Stimulated activated CD4-positive, alpha-beta T cell treated with anti-CD3 and anti-CD28 coated beads, Interleukin-4, amount 100 ng/mL, for 24 hours (primary cell): ENCODE measurements around the gene OPRM1.

ENCODE experiments used
- DNase-seq: peaks from one replicate; pipeline ENCODE4 v3.0.0-alpha.2; 2020

OPRM1 gene

GRCh38 chr6:154086510-154086909, 47.5 kb downstream of the OPRM1 start:
- DNase-seq: no peak

DNA sequence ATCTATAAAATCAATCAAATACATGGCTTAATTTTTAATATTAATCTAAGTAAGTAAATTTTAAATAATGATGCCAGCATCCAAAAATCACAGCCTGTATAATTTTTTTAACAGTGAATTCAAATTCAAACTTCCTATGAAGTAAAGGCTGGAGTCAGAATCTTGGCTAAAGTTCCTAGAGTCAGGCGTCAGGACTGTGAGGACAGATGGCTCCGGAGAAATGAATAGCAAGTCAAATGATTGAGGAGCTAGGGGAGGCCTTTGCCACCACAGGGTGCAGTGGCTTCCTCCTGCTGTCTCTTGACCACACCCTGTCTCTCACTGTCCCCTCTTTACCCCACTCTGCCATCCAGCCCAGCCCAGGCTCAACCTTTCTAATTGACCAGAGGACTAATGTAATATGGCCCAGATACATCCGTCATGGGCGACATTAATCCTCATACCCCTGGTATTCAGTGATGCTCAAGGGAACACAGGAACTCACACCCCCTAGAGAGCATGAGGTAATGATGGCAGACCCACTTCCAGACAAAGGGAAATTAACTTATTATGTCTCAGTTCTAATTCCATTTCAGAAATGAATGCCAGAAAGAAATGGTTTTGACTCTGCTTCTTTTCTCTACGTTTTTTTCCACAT, 53.4 kb downstream of the OPRM1 start:
- no peak for DNase-seq

- DNase-seq: no peak
These were observed 54.4 kb downstream of the OPRM1 start for GRCh38 chr6:154093231-154094044.

GRCh38 chr6:154095571-154095970, 56.5 kb downstream of the OPRM1 start:
- no peak for DNase-seq

- DNase-seq: no peak
These were observed 57.3 kb downstream of the OPRM1 start for GRCh38 chr6:154096316-154096715.

DNA sequence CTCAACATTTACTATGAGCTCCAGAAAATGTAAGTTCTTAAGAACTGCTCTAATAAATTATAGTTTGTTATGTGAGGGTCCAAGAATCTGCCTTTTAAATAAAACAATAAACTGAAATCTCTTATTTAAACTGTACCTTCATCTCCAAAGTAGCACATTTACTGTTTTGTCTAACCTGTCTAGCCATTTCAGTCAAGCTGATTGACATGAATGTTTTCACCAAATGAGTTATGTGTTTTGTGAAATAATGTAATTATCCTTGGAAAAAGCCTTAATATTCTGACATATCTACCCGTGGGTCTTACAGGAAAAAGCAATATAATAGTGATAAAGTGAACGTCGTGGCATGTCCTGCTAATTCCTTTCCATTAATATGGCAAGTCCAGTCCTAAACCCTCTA, 57.8 kb downstream of the OPRM1 start:
- no peak for DNase-seq

- no peak for DNase-seq
These were observed 60.2 kb downstream of the OPRM1 start for GRCh38 chr6:154099211-154099610.

DNA sequence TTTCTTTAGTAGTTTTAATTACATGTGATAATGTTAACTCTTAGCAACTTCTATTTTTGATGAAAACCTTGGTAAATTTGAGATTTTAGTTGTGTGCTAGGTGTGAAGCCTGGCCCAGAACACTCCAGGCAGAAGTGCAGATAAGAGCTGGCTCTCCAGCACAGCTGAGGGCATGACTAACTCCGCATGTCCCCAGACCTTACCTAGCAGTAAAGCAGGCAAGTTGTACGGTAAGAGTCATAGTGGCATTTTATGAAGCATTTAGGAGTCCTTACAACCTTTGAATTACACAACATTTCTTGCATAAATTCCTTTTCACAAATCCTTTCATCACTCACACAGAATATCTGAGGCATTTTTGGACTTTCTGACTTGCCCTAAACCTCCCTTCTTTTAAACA, 67.2 kb downstream of the OPRM1 start:
- DNase-seq: no peak

GRCh38 chr6:154111025-154111424, 72.0 kb downstream of the OPRM1 start:
- no peak for DNase-seq

DNA sequence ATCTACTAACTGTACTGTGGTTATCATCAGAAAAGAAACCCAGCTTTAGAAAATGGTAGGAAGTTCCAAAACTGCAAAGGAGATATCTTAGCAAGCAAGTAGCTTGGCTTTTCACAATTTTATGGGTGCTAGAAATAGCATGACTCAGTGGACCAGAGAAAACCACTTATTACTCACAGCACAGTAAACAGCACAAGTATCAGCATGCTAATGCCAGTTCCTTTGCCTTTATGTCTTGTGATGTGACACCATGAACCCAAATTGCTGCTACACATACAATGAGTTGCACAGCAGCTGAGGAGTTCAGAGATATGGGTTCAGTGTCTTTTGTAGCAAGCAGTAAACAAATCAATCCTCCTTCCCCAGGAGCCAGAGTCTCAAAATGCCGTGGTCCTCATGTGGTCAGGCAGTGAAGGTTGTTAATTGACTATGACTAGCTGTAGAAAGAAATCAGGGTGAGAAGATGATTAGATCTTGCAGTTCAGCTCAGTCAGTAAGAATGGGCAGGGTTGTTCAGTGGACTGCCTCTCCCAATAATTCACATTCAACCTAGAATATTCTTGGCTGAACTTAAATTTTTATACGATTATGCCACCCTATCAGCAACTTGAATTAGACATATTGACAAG, 73.3 kb downstream of the OPRM1 start:
- DNase-seq: no peak

DNA sequence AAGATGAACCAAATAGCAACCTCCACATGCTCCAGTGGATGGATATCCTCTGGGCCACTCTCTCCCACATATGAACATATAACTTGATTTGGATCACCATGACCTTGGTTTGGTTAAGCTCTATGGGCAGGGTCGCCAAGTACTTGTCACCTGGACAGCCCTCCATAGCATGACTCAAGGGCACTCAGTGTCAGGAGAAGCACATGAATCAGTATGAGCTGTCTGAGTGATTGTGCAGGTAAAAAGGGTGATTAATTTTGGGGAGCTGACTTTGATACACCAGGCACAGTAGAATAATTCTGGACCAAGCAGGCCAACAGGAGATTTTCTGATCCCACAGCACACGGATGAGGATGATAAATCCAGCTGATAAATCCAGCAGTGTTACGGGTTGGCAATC, 74.4 kb downstream of the OPRM1 start:
- no peak for DNase-seq

- DNase-seq: no peak
These were observed 78.4 kb downstream of the OPRM1 start for GRCh38 chr6:154117485-154117884.

- DNase-seq: no peak
These were observed 83.3 kb downstream of the OPRM1 start for GRCh38 chr6:154122195-154122925.

DNA sequence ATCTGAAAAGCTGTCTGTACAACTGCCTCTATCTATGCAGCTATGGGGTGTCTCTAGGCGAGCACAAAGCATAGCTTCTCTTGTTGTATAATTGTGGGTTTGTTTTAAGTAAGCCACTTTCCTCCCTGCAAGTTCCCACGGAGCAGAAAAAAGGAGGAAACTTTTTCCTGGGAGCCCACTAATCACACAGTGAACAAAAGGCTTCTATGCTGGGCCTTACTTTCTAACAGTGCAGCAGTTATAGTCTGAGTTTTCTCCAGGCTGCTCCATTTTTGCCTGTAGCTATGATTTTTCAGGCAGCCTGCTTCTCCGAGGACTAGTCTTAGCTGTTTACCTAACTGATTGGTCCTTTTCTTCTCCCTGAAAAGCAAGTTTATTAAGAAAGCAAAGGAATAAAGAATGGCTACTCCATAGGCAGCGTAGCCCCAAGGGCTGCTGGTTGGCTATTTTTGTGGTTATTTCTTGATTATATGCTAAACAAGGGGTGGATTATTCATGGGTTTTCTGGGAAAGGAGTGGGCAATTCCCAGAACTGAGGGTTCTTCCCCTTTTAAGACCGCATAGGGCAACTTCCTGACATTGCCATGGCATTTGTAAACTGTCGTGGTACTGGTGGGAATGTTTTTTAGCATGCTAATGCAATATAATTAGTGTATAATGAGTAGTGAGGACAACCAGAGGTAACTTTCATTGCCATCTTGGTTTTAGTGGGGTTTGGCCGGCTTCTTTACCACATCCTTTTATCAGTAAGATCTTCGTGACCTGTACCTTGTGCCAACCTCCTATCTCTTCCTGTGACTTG, 84.3 kb downstream of the OPRM1 start:
- no peak for DNase-seq

- no peak for DNase-seq
These were observed 86.4 kb downstream of the OPRM1 start for GRCh38 chr6:154125421-154125820.

- no peak for DNase-seq
These were observed 88.6 kb downstream of the OPRM1 start for GRCh38 chr6:154127657-154128056.

DNA sequence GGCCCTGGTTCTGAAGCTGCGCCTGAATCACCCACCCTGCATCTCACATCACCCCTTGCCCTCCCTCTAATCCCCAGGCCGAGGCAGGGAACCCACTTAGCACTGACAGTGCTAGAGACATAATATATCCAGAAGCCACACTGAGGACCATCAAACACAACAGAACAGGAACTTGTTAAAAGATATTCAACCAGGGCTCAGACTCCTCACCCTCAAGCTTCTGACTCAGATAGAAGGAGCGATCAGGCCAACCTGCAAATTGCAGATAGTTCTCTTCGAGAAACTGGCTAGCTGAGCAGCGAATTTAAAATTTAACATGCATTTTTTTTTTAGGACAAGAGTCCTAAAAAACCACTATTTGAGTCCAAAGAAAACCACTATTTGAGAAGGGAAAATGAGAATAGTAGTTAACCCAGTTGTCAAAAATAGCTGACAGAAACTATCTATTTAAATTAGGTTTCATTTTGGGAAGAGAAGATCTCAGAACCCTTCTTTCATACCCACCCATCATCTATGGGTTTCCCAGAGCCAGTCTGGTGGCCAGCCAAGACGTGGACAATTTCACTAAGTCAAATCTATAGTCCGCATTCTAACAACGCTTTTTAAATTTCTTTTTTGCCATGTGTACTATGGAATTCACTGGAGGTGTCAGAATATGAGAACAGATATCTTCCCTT, 95.6 kb downstream of the OPRM1 start:
- no peak for DNase-seq

DNA sequence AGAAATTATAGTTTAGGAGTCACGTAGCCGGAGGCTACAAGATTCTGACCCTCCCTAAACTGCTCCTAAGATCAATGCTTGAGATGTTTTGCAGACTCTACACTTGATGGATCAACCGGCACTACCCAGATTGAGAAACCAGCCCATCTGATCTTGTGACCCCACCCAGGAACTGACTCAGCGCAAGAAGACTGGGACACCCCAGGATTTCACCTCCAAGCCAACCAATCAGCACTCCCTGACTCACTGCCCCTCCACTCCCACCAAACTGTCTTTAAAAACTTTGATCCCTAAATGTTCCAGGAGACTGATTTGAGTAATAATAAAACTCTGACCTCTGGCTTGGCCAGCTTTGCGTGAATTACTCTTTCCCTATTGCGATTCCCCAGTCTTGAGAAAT, 99.8 kb downstream of the OPRM1 start:
- no peak for DNase-seq

- no peak for DNase-seq
These were observed 100.9 kb downstream of the OPRM1 start for GRCh38 chr6:154139892-154140291.

DNA sequence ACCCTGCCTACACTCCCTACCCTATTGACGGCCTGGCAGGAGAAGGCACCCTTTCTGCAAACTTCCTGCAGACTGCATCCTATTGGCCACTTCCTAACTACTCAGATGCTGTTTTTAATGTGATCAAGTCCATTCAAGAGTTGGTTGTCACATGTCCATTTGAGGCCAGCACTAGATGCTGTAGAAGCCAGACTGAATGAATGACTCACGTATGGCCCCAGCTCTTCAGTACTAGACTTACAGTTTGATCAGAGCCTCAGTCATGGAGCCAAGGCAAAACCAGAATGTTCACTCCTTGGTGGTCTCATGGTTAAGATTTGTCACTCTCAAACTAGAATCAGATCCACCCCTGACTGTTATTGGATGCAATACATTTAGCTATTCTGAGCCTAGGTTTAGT, 101.7 kb downstream of the OPRM1 start:
- no peak for DNase-seq

GRCh38 chr6:154143753-154144152, 104.7 kb downstream of the OPRM1 start:
- no peak for DNase-seq

DNA sequence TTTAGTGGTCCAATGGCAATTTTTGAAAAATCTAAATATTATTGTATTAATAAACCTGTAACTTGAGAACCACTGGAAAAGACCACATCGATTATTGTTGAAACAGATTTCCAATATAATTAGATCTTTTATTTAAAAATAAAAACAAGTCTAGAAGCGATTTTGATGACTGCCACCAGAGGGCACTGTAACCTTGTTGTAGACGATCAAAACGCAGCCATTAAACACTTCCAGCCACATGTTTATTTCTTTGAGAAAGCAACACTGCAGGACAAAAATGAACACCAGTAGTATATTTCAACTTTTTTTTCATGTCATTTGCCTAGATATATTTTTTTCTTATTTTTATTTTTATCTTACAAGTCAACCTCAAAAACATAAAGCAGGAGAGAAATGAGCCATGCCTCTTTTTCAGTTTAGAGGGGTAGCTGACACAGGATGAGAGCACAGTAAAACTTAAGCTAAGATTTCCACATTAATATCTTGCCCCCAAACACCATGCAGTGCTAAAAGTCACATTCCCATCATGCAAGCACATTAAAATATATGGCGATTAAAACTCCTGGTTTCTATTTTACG, 115.4 kb downstream of the OPRM1 start:
- peak; percentile 78 for DNase-seq
